ENCODE results near the gene ATL3. TPM values are rescaled to one million over a fixed set of nuclear protein-coding genes. Genes with fewer than 3 reads are reported as not detected.

ATL3 gene
- total and polyA plus RNA-seq, 2 of the 13 experiments (the other 11 are each of a cell fraction or from before 2014, with no cell fraction given), result not detected

- no peak for TF ChIP-seq ZNF142 (CRISPR knock-in tag; IDR thresholded peaks at IDR 0.05)
- no peak for TF ChIP-seq ZNF256 (CRISPR knock-in tag; conservative IDR thresholded peaks at IDR 0.05)
- TF ChIP-seq ZMAT3 (CRISPR knock-in tag; conservative IDR thresholded peaks at IDR 0.05), result peak; percentile 79; the same call in 1 of the 2 replicates
- 0 out of 2 replicates have a peak, but pooled peaks have one; percentile 43 for TF ChIP-seq ZNF800 (CRISPR knock-in tag; IDR thresholded peaks at IDR 0.05)
- TF ChIP-seq KLF13 (CRISPR knock-in tag; IDR thresholded peaks at IDR 0.05), result no peak
- 0 out of 2 replicates have a peak, but pooled peaks have one; percentile 23 for TF ChIP-seq ZBTB20 (CRISPR knock-in tag; IDR thresholded peaks at IDR 0.05; ENCODE audit: borderline replicate concordance, low read depth)
- 0 out of 2 replicates have a peak, but pooled peaks have one; percentile 55 for TF ChIP-seq ZNF879 (CRISPR knock-in tag; IDR thresholded peaks at IDR 0.05)
Observed at GRCh38 chr11:63680834-63681320, 9.7 kb upstream of the ATL3 start (continued).

All from HepG2 (cell line).